ENCODE measurements around the gene SMIM5. TPM values are rescaled to one million over a fixed set of nuclear protein-coding genes. Genes with fewer than 3 reads are reported as not detected.

SMIM5 gene
- total and polyA plus RNA-seq, 9 of the 15 experiments (the other 6 are each of a cell fraction or from before 2014, with no cell fraction given), result 0.08 TPM; not detected in 8

DNA sequence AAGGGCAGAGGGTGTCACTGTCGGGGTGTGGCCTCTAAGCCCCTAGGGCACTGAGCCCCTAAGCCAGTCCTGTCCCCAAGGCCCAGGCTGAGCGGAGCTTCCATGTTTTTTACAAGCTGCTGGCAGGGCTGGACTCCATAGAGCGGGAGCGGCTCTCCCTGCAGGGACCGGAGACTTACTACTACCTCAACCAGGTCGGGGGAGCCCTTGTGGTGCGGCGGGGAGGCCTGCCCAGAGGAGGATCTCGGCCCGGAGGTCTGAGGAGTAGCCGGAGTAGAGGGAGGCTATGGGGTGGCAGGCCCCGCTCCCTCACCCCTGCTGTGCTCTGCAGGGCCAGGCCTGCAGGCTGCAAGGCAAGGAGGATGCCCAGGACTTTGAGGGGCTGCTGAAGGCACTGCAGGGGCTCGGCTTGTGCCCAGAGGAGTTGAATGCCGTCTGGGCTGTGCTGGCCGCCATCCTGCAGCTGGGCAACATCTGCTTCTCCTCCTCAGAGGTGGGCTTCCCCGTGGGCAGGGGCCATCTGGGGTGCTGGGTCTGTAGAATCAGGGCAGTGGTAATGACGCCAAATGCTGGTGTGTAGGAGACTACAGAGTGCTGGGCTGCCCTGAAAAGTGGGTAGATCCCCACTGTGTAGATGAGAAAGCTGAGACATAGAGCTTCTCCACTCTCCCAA lies 40.8 kb upstream of the SMIM5 start:
- in situ Hi-C loops (cut with MboI), result no loop called here
- TF ChIP-seq CREBBP (IDR thresholded peaks at IDR 0.05; ENCODE audit: low read depth, low read length), result no peak
- TF ChIP-seq, protein P1, sequence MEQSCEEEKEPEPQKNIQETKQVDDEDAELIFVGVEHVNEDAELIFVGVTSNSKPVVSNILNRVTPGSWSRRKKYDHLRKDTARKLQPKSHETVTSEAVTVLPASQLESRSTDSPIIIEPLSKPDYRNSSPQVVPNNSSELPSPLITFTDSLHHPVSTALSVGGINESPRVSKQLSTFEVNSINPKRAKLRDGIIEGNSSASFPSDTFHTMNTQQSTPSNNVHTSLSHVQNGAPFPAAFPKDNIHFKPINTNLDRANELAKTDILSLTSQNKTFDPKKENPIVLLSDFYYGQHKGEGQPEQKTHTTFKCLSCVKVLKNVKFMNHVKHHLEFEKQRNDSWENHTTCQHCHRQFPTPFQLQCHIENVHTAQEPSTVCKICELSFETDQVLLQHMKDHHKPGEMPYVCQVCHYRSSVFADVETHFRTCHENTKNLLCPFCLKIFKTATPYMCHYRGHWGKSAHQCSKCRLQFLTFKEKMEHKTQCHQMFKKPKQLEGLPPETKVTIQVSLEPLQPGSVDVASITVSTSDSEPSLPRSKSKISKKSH (CRISPR knock-in tag; IDR thresholded peaks at IDR 0.05), result no peak
- TF ChIP-seq MYNN (IDR thresholded peaks at IDR 0.05), result no peak
- no peak for TF ChIP-seq MYNN (CRISPR knock-in tag; IDR thresholded peaks at IDR 0.05)
- no peak for TF ChIP-seq HNRNPH1 (optimal IDR thresholded peaks at IDR 0.05; ENCODE audit: low read depth, low read length)
- TF ChIP-seq CSDE1 (IDR thresholded peaks at IDR 0.05), result no peak
- TF ChIP-seq, protein P2, sequence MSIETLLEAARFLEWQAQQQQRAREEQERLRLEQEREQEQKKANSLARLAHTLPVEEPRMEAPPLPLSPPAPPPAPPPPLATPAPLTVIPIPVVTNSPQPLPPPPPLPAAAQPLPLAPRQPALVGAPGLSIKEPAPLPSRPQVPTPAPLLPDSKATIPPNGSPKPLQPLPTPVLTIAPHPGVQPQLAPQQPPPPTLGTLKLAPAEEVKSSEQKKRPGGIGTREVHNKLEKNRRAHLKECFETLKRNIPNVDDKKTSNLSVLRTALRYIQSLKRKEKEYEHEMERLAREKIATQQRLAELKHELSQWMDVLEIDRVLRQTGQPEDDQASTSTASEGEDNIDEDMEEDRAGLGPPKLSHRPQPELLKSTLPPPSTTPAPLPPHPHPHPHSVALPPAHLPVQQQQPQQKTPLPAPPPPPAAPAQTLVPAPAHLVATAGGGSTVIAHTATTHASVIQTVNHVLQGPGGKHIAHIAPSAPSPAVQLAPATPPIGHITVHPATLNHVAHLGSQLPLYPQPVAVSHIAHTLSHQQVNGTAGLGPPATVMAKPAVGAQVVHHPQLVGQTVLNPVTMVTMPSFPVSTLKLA (conservative IDR thresholded peaks at IDR 0.05), result no peak
- TF ChIP-seq NFIC (IDR thresholded peaks at IDR 0.05), result no peak
- no peak for TF ChIP-seq ETV6 (IDR thresholded peaks at IDR 0.05; ENCODE audit: borderline replicate concordance in 1 of 2, low read depth in 2 of 2, low read length in 1 of 2)
- no peak for TF ChIP-seq ETV6 (CRISPR knock-in tag; IDR thresholded peaks at IDR 0.05; ENCODE audit: borderline replicate concordance)
- TF ChIP-seq, protein P3, sequence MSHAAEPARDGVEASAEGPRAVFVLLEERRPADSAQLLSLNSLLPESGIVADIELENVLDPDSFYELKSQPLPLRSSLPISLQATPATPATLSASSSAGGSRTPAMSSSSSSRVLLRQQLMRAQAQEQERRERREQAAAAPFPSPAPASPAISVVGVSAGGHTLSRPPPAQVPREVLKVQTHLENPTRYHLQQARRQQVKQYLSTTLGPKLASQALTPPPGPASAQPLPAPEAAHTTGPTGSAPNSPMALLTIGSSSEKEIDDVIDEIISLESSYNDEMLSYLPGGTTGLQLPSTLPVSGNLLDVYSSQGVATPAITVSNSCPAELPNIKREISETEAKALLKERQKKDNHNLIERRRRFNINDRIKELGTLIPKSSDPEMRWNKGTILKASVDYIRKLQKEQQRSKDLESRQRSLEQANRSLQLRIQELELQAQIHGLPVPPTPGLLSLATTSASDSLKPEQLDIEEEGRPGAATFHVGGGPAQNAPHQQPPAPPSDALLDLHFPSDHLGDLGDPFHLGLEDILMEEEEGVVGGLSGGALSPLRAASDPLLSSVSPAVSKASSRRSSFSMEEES (CRISPR knock-in tag; IDR thresholded peaks at IDR 0.05), result no peak
- TF ChIP-seq SMARCA4 (IDR thresholded peaks at IDR 0.05), result no peak
- TF ChIP-seq, protein P4, sequence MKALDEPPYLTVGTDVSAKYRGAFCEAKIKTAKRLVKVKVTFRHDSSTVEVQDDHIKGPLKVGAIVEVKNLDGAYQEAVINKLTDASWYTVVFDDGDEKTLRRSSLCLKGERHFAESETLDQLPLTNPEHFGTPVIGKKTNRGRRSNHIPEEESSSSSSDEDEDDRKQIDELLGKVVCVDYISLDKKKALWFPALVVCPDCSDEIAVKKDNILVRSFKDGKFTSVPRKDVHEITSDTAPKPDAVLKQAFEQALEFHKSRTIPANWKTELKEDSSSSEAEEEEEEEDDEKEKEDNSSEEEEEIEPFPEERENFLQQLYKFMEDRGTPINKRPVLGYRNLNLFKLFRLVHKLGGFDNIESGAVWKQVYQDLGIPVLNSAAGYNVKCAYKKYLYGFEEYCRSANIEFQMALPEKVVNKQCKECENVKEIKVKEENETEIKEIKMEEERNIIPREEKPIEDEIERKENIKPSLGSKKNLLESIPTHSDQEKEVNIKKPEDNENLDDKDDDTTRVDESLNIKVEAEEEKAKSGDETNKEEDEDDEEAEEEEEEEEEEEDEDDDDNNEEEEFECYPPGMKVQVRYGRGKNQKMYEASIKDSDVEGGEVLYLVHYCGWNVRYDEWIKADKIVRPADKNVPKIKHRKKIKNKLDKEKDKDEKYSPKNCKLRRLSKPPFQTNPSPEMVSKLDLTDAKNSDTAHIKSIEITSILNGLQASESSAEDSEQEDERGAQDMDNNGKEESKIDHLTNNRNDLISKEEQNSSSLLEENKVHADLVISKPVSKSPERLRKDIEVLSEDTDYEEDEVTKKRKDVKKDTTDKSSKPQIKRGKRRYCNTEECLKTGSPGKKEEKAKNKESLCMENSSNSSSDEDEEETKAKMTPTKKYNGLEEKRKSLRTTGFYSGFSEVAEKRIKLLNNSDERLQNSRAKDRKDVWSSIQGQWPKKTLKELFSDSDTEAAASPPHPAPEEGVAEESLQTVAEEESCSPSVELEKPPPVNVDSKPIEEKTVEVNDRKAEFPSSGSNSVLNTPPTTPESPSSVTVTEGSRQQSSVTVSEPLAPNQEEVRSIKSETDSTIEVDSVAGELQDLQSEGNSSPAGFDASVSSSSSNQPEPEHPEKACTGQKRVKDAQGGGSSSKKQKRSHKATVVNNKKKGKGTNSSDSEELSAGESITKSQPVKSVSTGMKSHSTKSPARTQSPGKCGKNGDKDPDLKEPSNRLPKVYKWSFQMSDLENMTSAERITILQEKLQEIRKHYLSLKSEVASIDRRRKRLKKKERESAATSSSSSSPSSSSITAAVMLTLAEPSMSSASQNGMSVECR (CRISPR knock-in tag; IDR thresholded peaks at IDR 0.05), result no peak

More for the DNA sequence above, 40.8 kb upstream of the SMIM5 start:
- Histone ChIP-seq H3K4me3 (no peak overlapping the region), H3K79me2 (ENCODE audit: control insufficient read depth, insufficient read depth, low read length) (no peaks in the 10 kb centered on the region), H3K4me1 (replicated peaks in 1 of 2; ENCODE audit: control insufficient read depth in 2 of 2, insufficient read depth in 2 of 2, low read length in 2 of 2) (peaks cover 6 to 52% of the 10 kb centered on the region in 2 experiments; a peak in 3 of 5 replicates), H3K9me3 (replicated peaks; ENCODE audit: control insufficient read depth, insufficient read depth, low read depth, low read length) (no peaks in the 10 kb centered on the region), H3K9ac (ENCODE audit: insufficient read depth in 1 of 2, low read depth in 2 of 2, low read length in 2 of 2) (peak overlapping the region in 1 of 2 experiments; percentile 68; a peak in 2 of 4 replicates), H3K27me3 (ENCODE audit: control insufficient read depth in 2 of 2, insufficient read depth in 2 of 2, low read length in 2 of 2) (peaks cover 4 to 27% of the 10 kb centered on the region in 2 experiments; a peak in 4 of 5 replicates), H3K36me3 (ENCODE audit: control insufficient read depth, insufficient read depth, low read length) (no peaks in the 10 kb centered on the region), H4K20me1 (replicated peaks; ENCODE audit: control insufficient read depth, insufficient read depth, low read length) (no peaks in the 10 kb centered on the region), H2AFZ (ENCODE audit: low read depth, low read length) (no peak overlapping the region), H3K27ac (ENCODE audit: extremely low read depth, low read depth, low read length) (no peak overlapping the region), H3K9me1 (ENCODE audit: control insufficient read depth, insufficient read depth, low read length) (no peaks in the 10 kb centered on the region), H3K4me2 (ENCODE audit: insufficient read depth, low read length) (no peak overlapping the region)
- whole genome bisulfite sequencing (ENCODE audit: insufficient coverage, low coverage, missing lambda C conversion rate), result 23% methylated on average over 13 of the region's 17 CpGs
- ChIA-PET CTCF (ENCODE audit: low intra/inter-chr PET ratio) (interaction anchor here (0.5 kb wide), 1 partner anchor 179 kb away, joined by 3 read pairs; no protein-coding TSS in a partner anchor), POLR2A (no interaction called here)
- BruUV-seq (replicated peaks), result no TSS peak
- no peak for FAIRE-seq
- intact Hi-C loops (cut with micrococcal nuclease), result no loop called here
- no peak for ATAC-seq
- no peak for DNase-seq (ENCODE audit: extremely low read depth in 1 of 4, low spot score in 3 of 4)
